Neuronal stem cell (in vitro differentiated cells): Measurements from ENCODE around the gene FBXO17.

Experiments used
- DNase-seq: peaks from one replicate; pipeline ENCODE4 v3.0.0-alpha.2; 2013; ENCODE audit warnings: low spot score
- H2AFZ ChIP-seq: one replicate; pipeline ENCODE4 v1.6.1; 2013; ENCODE audit warnings: mild to moderate bottlenecking, low read length, inconsistent platforms
- H2AK5ac ChIP-seq: 2 replicates; pipeline ENCODE4 v1.6.1; 2013; ENCODE audit warnings: low read depth, mild to moderate bottlenecking, inconsistent platforms, low read length, moderate library complexity, mixed read lengths
- H2BK120ac ChIP-seq: 2 replicates; pipeline ENCODE4 v1.6.1; 2013; ENCODE audit warnings: low read depth, mild to moderate bottlenecking, inconsistent platforms, low read length, moderate library complexity, mixed read lengths
- H2BK12ac ChIP-seq: one replicate; pipeline ENCODE4 v1.6.1; 2013; ENCODE audit warnings: low read length, inconsistent platforms
- H2BK15ac ChIP-seq: 2 replicates; pipeline ENCODE4 v1.6.1; 2013; ENCODE audit warnings: mild to moderate bottlenecking, low read length, inconsistent platforms, mixed read lengths
- H2BK5ac ChIP-seq: one replicate; pipeline ENCODE4 v1.6.1; 2013; ENCODE audit warnings: inconsistent platforms, mild to moderate bottlenecking, low read length, moderate library complexity
- H3K14ac ChIP-seq: one replicate; pipeline ENCODE4 v1.6.1; 2013; ENCODE audit warnings: low read length, inconsistent platforms
- H3K18ac ChIP-seq: 2 replicates; pipeline ENCODE4 v1.6.1; 2013; ENCODE audit warnings: low read length, inconsistent platforms
- H3K23ac ChIP-seq: 2 replicates; pipeline ENCODE4 v1.6.1; 2013; ENCODE audit warnings: low read depth, mild to moderate bottlenecking, mixed read lengths, low read length, inconsistent platforms; ENCODE audit not compliant: poor library complexity
- H3K27ac ChIP-seq: replicated peaks from 3 replicates; pipeline ENCODE4 v1.5.1; 2013; ENCODE audit warnings: low read length, inconsistent platforms
- H3K27me3 ChIP-seq, 3 experiments: 2 replicates each; pipeline ENCODE4 v1.6.1; 2013; ENCODE audit warnings: low read length in 3 of 3, mild to moderate bottlenecking in 2 of 3, inconsistent platforms in 1 of 3, low read depth in 1 of 3, mixed read lengths in 1 of 3, moderate library complexity in 1 of 3; ENCODE audit not compliant: control insufficient read depth in 3 of 3, insufficient read depth in 3 of 3
- H3K36me3 ChIP-seq, 2 donors: replicated peaks in 1 of 2; 2 replicates each; pipeline ENCODE4 v1.6.1; 2013; ENCODE audit warnings: low read length in 2 of 2; ENCODE audit not compliant: control insufficient read depth in 2 of 2, insufficient read depth in 2 of 2
- H3K4ac ChIP-seq: 2 replicates; pipeline ENCODE4 v1.6.1; 2013; ENCODE audit warnings: inconsistent platforms, mild to moderate bottlenecking, low read length, moderate library complexity
- H3K4me1 ChIP-seq, 2 donors: 1 replicate in 1 of 2; 2 replicates in 1 of 2; pipeline ENCODE4 v1.6.1; 2013; ENCODE audit warnings: low read length in 2 of 2, low read depth in 1 of 2; ENCODE audit not compliant: control insufficient read depth in 2 of 2, insufficient read depth in 1 of 2
- H3K4me2 ChIP-seq: one replicate; pipeline ENCODE4 v1.6.1; 2013; ENCODE audit warnings: mild to moderate bottlenecking, low read length, inconsistent platforms; ENCODE audit not compliant: insufficient read depth, poor library complexity, severe bottlenecking
- H3K4me3 ChIP-seq, 2 donors: 2 replicates each; pipeline ENCODE4 v1.5.1; 2013; ENCODE audit warnings: low read length in 2 of 2, mild to moderate bottlenecking in 2 of 2, inconsistent platforms in 1 of 2, moderate library complexity in 1 of 2
- H3K79me1 ChIP-seq: one replicate; pipeline ENCODE4 v1.6.1; 2013; ENCODE audit warnings: low read depth, mild to moderate bottlenecking, inconsistent platforms, low read length, moderate library complexity
- H3K9ac ChIP-seq: one replicate; pipeline ENCODE4 v1.6.1; 2013; ENCODE audit warnings: mild to moderate bottlenecking, low read depth, low read length, inconsistent platforms; ENCODE audit not compliant: poor library complexity
- H3K9me3 ChIP-seq, 2 donors: replicated peaks in 1 of 2; 2 replicates each; pipeline versions ENCODE3 to v1.6.1; 2013; ENCODE audit warnings: low read length in 2 of 2, mild to moderate bottlenecking in 2 of 2, inconsistent platforms in 1 of 2, low read depth in 1 of 2, mixed read lengths in 1 of 2, moderate library complexity in 1 of 2; ENCODE audit not compliant: control insufficient read depth in 2 of 2, insufficient read depth in 1 of 2
- H4K8ac ChIP-seq: one replicate; pipeline ENCODE4 v1.6.1; 2013; ENCODE audit warnings: low read depth, mild to moderate bottlenecking, inconsistent platforms, low read length, moderate library complexity
- H4K91ac ChIP-seq: one replicate; pipeline ENCODE4 v1.6.1; 2013; ENCODE audit warnings: low read length, low read depth, mild to moderate bottlenecking, inconsistent platforms; ENCODE audit not compliant: poor library complexity
- WGBS, 2 donors: extraction: QIAGEN DNeasy Blood & Tissue Kit; methylation state at CpG; one replicate each; pipeline ENCODE4 v1.1.7; 2013; ENCODE audit warnings: missing lambda C conversion rate in 2 of 2, mixed read lengths in 1 of 2; ENCODE audit not compliant: insufficient read length in 2 of 2, insufficient replicate concordance in 1 of 2; ENCODE audit errors: extremely low coverage in 2 of 2; 5-methylcytosine and 5-hydroxymethylcytosine counted together

Gene FBXO17

GRCh38 chr19:38958301-38958700, 17.2 kb downstream of the FBXO17 start:
- Histone ChIP-seq H3K9ac (no peak overlapping the region), H3K4me2 (no peak overlapping the region), H2BK12ac (no peak overlapping the region), H3K36me3 (peaks cover 0 to 4% of the 10 kb centered on the region in 2 donors), H3K14ac (no peak overlapping the region), H2AK5ac (no peak overlapping the region), H3K9me3 (peaks cover 0 to 4% of the 10 kb centered on the region in 2 donors), H4K91ac (no peak overlapping the region), H3K4me1 (peaks cover 0 to 2% of the 10 kb centered on the region in 2 donors), H3K23ac (no peak overlapping the region), H3K27me3 (no peaks in the 10 kb centered on the region), H3K4ac (no peak overlapping the region), H3K27ac (no peak overlapping the region), H2AFZ (no peak overlapping the region), H3K4me3 (no peak overlapping the region), H2BK15ac (no peak overlapping the region), H2BK5ac (no peak overlapping the region), H3K18ac (no peak overlapping the region), H2BK120ac (no peak overlapping the region), H3K79me1 (no peaks in the 10 kb centered on the region), H4K8ac (no peak overlapping the region)
- DNase-seq: no peak
- WGBS, 2 donors: no CpG with 5 or more reads among the region's 2 CpGs

GRCh38 chr19:38956264-38956663, 19.3 kb downstream of the FBXO17 start:
- no peak overlapping the region for H3K4me2 ChIP-seq

GRCh38 chr19:38953677-38954076, 21.9 kb downstream of the FBXO17 start:
- peaks cover 3% of the 10 kb centered on the region for H3K79me1 ChIP-seq
- no peak overlapping the region for H2AFZ ChIP-seq
- no peak overlapping the region for H3K23ac ChIP-seq
- H3K9me3 ChIP-seq: peaks cover 0 to 3% of the 10 kb centered on the region in 2 donors
- H3K27ac ChIP-seq: no peak overlapping the region
- no peak overlapping the region for H3K4ac ChIP-seq
- no peak overlapping the region for H3K4me2 ChIP-seq
- WGBS, 2 donors: no CpG with 5 or more reads among the region's 4 CpGs
- H3K4me1 ChIP-seq: peaks cover 2 to 3% of the 10 kb centered on the region in 2 donors
- H3K9ac ChIP-seq: no peak overlapping the region
- no peak overlapping the region for H4K91ac ChIP-seq
- H3K27me3 ChIP-seq: peaks cover 0 to 6% (median 0%) of the 10 kb centered on the region in 3 experiments
- H3K36me3 ChIP-seq: peaks cover 0 to 4% of the 10 kb centered on the region in 2 donors
- no peak overlapping the region for H2BK15ac ChIP-seq
- DNase-seq: no peak
- H3K14ac ChIP-seq: no peak overlapping the region
- no peak overlapping the region for H2AK5ac ChIP-seq
- no peak overlapping the region for H3K18ac ChIP-seq
- H3K4me3 ChIP-seq: no peak overlapping the region
- H4K8ac ChIP-seq: no peak overlapping the region
- no peak overlapping the region for H2BK5ac ChIP-seq
- no peak overlapping the region for H2BK12ac ChIP-seq
- no peak overlapping the region for H2BK120ac ChIP-seq

More at GRCh38 chr19:38956264-38956663, 19.3 kb downstream of the FBXO17 start:
- no peak overlapping the region for H2AFZ ChIP-seq
- H3K9ac ChIP-seq: no peak overlapping the region
- no peaks in the 10 kb centered on the region for H3K27me3 ChIP-seq
- H3K14ac ChIP-seq: no peak overlapping the region
- H3K79me1 ChIP-seq: peaks cover 1% of the 10 kb centered on the region
- no peak overlapping the region for H2BK5ac ChIP-seq
- H4K8ac ChIP-seq: no peak overlapping the region
- H3K23ac ChIP-seq: no peak overlapping the region
- no peak overlapping the region for H2BK12ac ChIP-seq
- H3K4ac ChIP-seq: no peak overlapping the region
- no peak overlapping the region for H3K4me3 ChIP-seq
- H2AK5ac ChIP-seq: no peak overlapping the region
- H4K91ac ChIP-seq: no peak overlapping the region
- no peak overlapping the region for H2BK120ac ChIP-seq
- DNase-seq: no peak
- no peak overlapping the region for H3K18ac ChIP-seq
- no CpG with 5 or more reads among the region's 2 CpGs for WGBS, 2 donors
- peaks cover 0 to 4% of the 10 kb centered on the region in 2 donors for H3K36me3 ChIP-seq
- no peak overlapping the region for H3K27ac ChIP-seq
- H2BK15ac ChIP-seq: no peak overlapping the region
- H3K4me1 ChIP-seq: no peaks in the 10 kb centered on the region
- H3K9me3 ChIP-seq: peaks cover 0 to 4% of the 10 kb centered on the region in 2 donors

GRCh38 chr19:38952395-38953165, 23.0 kb downstream of the FBXO17 start:
- Histone ChIP-seq H3K9me3 (no peaks in the 10 kb centered on the region), H3K23ac (no peak overlapping the region), H2AK5ac (no peak overlapping the region), H2BK5ac (no peak overlapping the region), H3K4me1 (peaks cover 2 to 3% of the 10 kb centered on the region in 2 donors), H4K91ac (no peak overlapping the region), H2BK15ac (no peak overlapping the region), H3K4me3 (no peak overlapping the region), H3K79me1 (peaks cover 3% of the 10 kb centered on the region), H3K18ac (no peak overlapping the region), H2AFZ (no peak overlapping the region), H3K36me3 (peaks cover 0 to 2% of the 10 kb centered on the region in 2 donors), H3K9ac (no peak overlapping the region), H3K4ac (no peak overlapping the region), H4K8ac (no peak overlapping the region), H3K4me2 (no peak overlapping the region), H3K27me3 (peaks cover 0 to 6% (median 0%) of the 10 kb centered on the region in 3 experiments), H3K27ac (no peak overlapping the region), H2BK12ac (no peak overlapping the region), H3K14ac (no peak overlapping the region), H2BK120ac (no peak overlapping the region)
- DNase-seq: no peak
- WGBS, 2 donors: 100% methylated on average over 1 of the region's 13 CpGs; no CpG with 5 or more reads in 1 of the 2 donors
